ENCODE results near the gene FUZ. TPM values are rescaled to one million over a fixed set of nuclear protein-coding genes. Genes with fewer than 3 reads are reported as not detected.

The FUZ gene
- total RNA-seq, 3 donors from 2014 or later, result 6.6 to 21.0 (median 11.9) TPM

GRCh38 chr19:49758292-49758691, 54.8 kb downstream of the FUZ start:
- Histone ChIP-seq H3K4me3 (no peak overlapping the region), H3K4me1 (ENCODE audit: low read depth) (no peaks in the 10 kb centered on the region), H3K9me3 (peaks cover 4% of the 10 kb centered on the region), H3K36me3 (ENCODE audit: low read depth) (no peaks in the 10 kb centered on the region)
- no peak for TF ChIP-seq CTCF (IDR thresholded peaks at IDR 0.05)
- intact Hi-C loops (cut with DNase I, micrococcal nuclease), result no loop called here
- ATAC-seq (no peak), DNase-seq (no peak)

Small RNAs within 50 kb of the gene (microRNA-seq; reads per million reads assigned to microRNA genes)
- gene MIR4749 (0.70 reads per million), gene MIR6799 (not detected), gene MIR6800 (not detected)

Other genes starting within 250 kb of the FUZ start
- 10 to 100 TPM; 59.2 to 72.5 (median 66.3) TPM for gene NOSIP, start 232.7 kb downstream of the FUZ start, total RNA-seq
- gene PRRG2, start 232.0 kb downstream of the FUZ start, total RNA-seq, result 10 to 100 TPM in 2 of 3 donors, 1 to 10 TPM in 1; 9.1 to 25.1 (median 18.9) TPM
- gene PRR12, start 222.1 kb downstream of the FUZ start, total RNA-seq, result 10 to 100 TPM; 24.2 to 37.3 (median 26.2) TPM
- 10 to 100 TPM; 43.9 to 89.8 (median 48.6) TPM for gene RRAS, start 173.1 kb downstream of the FUZ start, total RNA-seq
- 10 to 100 TPM; 55.5 to 75.0 (median 56.1) TPM for gene SCAF1, start 171.1 kb downstream of the FUZ start, total RNA-seq
- 100 to 1,000 TPM in 1 of 3 donors, 10 to 100 TPM in 2; 76.1 to 119 (median 90.1) TPM for gene IRF3, start 147.4 kb downstream of the FUZ start, total RNA-seq
- gene BCL2L12, start 147.4 kb downstream of the FUZ start, total RNA-seq, result 10 to 100 TPM in 2 of 3 donors, 1 to 10 TPM in 1; 9.6 to 20.8 (median 16.3) TPM
- 100 to 1,000 TPM in 1 of 3 donors, 10 to 100 TPM in 2; 68.1 to 101 (median 94.8) TPM for gene PRMT1, start 136.0 kb downstream of the FUZ start, total RNA-seq
- 1 to 10 TPM in 2 of 3 donors, under 1 TPM in 1; 0.69 to 1.3 (median 1.2) TPM for gene ADM5, start 123.7 kb downstream of the FUZ start, total RNA-seq
- 1 to 10 TPM; 1.9 to 7.6 (median 2.2) TPM for gene CPT1C, start 122.2 kb downstream of the FUZ start, total RNA-seq
- gene TSKS, start 50.0 kb downstream of the FUZ start, total RNA-seq, result under 1 TPM in 1 of 3 donors, not detected in 2; 0.35 TPM
- gene AP2A1, start 46.3 kb downstream of the FUZ start, total RNA-seq, result 10 to 100 TPM; 73.6 to 84.8 (median 82.5) TPM
- 10 to 100 TPM; 54.7 to 57.4 (median 55.2) TPM for gene MED25, start 5.0 kb upstream of the FUZ start, total RNA-seq
- gene PTOV1, start 37.9 kb upstream of the FUZ start, total RNA-seq, result 100 to 1,000 TPM in 2 of 3 donors, 10 to 100 TPM in 1; 92.8 to 171 (median 107) TPM
- gene PNKP, start 54.3 kb upstream of the FUZ start, total RNA-seq, result 100 to 1,000 TPM in 2 of 3 donors, 10 to 100 TPM in 1; 84.3 to 114 (median 111) TPM
- 10 to 100 TPM; 38.8 to 44.0 (median 42.3) TPM for gene AKT1S1, start 64.1 kb upstream of the FUZ start, total RNA-seq
- gene TBC1D17, start 64.4 kb upstream of the FUZ start, total RNA-seq, result 10 to 100 TPM; 33.7 to 55.7 (median 45.1) TPM
- gene IL4I1, start 83.6 kb upstream of the FUZ start, total RNA-seq, result 1 to 10 TPM; 1.2 to 1.7 (median 1.6) TPM
- 10 to 100 TPM; 10.7 to 25.0 (median 16.1) TPM for gene ATF5, start 115.9 kb upstream of the FUZ start, total RNA-seq
- 10 to 100 TPM; 34.1 to 41.0 (median 40.9) TPM for gene NUP62, start 116.2 kb upstream of the FUZ start, total RNA-seq
- gene SIGLEC11, start 147.9 kb upstream of the FUZ start, total RNA-seq, result 1 to 10 TPM in 2 of 3 donors, under 1 TPM in 1; 0.49 to 2.0 (median 1.1) TPM
- 10 to 100 TPM; 53.8 to 72.9 (median 62.7) TPM for gene VRK3, start 212.1 kb upstream of the FUZ start, total RNA-seq
- gene ZNF473, start 212.7 kb upstream of the FUZ start, total RNA-seq, result 1 to 10 TPM; 5.2 to 9.2 (median 6.0) TPM